OCI-LY1 (cell line): ENCODE results near the gene PRPF18.

Source experiments
- CTCF ChIP-seq: fragments of 200-600 bp; sonication (generic), shearing (Covaris generic); IDR thresholded peaks from 2 replicates; pipeline ENCODE4 v1.5.1; 2017; ENCODE audit warnings: mild to moderate bottlenecking, antibody characterized with exemption, low read length, moderate library complexity, mixed read lengths
- EZH2 ChIP-seq: fragments of 200-600 bp; sonication (generic), shearing (Covaris generic); IDR thresholded peaks from 2 replicates; pipeline ENCODE4 v1.8.0; 2017; ENCODE audit warnings: borderline replicate concordance, mixed run types, mild to moderate bottlenecking, antibody characterized with exemption, low read length, moderate library complexity, mixed read lengths

GRCh38 chr10:13674645-13675588 is 88.2 kb downstream of the PRPF18 start:
- TF ChIP-seq CTCF (no peak), EZH2 (no peak)
